Neural cell (in vitro differentiated cells): ENCODE measurements around the gene ADGRB2. TPM values are rescaled to one million over a fixed set of nuclear protein-coding genes. Genes with fewer than 3 reads are reported as not detected.

Experiments
- H2AFZ ChIP-seq: fragments of 200-600, 300-800 bp; sonication (generic), shearing (Covaris generic); 2 replicates; pipeline ENCODE4 v1.6.0; 2014; ENCODE audit warnings: low read depth, mild to moderate bottlenecking, antibody characterized with exemption, low read length, moderate library complexity
- H3F3A ChIP-seq: fragments of 200-600 bp; shearing (Covaris generic); 2 replicates; pipeline ENCODE4 v1.6.1; 2016; ENCODE audit warnings: mild to moderate bottlenecking, moderate library complexity, mixed read lengths, antibody characterized with exemption, low read length; ENCODE audit not compliant: insufficient read depth, poor library complexity, severe bottlenecking
- H3K27ac ChIP-seq: fragments of 200-600, 300-800 bp; sonication (generic), shearing (Covaris generic); 2 replicates; pipeline ENCODE4 v1.5.1; 2014; ENCODE audit warnings: mild to moderate bottlenecking, low read length, moderate library complexity
- H3K27me3 ChIP-seq: fragments of 300-800, 200-600 bp; sonication (generic), shearing (Covaris generic); 2 replicates; pipeline ENCODE4 v1.6.0; 2014; ENCODE audit warnings: mild to moderate bottlenecking, low read depth, low read length, moderate library complexity; ENCODE audit not compliant: insufficient read depth
- H3K36me3 ChIP-seq: fragments of 300-800, 200-600 bp; sonication (generic), shearing (Covaris generic); 2 replicates; pipeline ENCODE4 v1.5.1; 2014; ENCODE audit warnings: mild to moderate bottlenecking, antibody characterized with exemption, low read length, moderate library complexity; ENCODE audit not compliant: insufficient read depth
- H3K4me2 ChIP-seq: fragments of 300-800, 200-600 bp; sonication (generic), shearing (Covaris generic); 2 replicates; pipeline ENCODE4 v1.6.0; 2014; ENCODE audit warnings: mild to moderate bottlenecking, low read length
- H3K4me3 ChIP-seq: fragments of 300-800, 200-600 bp; sonication (generic), shearing (Covaris generic); 2 replicates; pipeline ENCODE4 v1.5.1; 2014; ENCODE audit warnings: mild to moderate bottlenecking, low read length, moderate library complexity
- H3K79me2 ChIP-seq: fragments of 200-600 bp; shearing (Covaris generic); replicated peaks from 2 replicates; pipeline ENCODE4 v1.6.0; 2014; ENCODE audit warnings: mild to moderate bottlenecking, low read length, moderate library complexity; ENCODE audit not compliant: insufficient read depth
- H3K9ac ChIP-seq: fragments of 300-800, 200-600 bp; sonication (generic), shearing (Covaris generic); 2 replicates; pipeline ENCODE4 v1.6.1; 2016; ENCODE audit warnings: mild to moderate bottlenecking, low read length, mixed read lengths
- H3K9me2 ChIP-seq: fragments of 200-600 bp; shearing (Covaris generic); 2 replicates; pipeline ENCODE4 v1.6.1; 2016; ENCODE audit warnings: mild to moderate bottlenecking, low read length, mixed read lengths; ENCODE audit not compliant: insufficient read depth
- H3K9me3 ChIP-seq: fragments of 200-600, 300-800 bp; sonication (generic), shearing (Covaris generic); 2 replicates; pipeline ENCODE4 v1.6.1; 2016; ENCODE audit warnings: mild to moderate bottlenecking, mixed run types, low read length, moderate library complexity, mixed read lengths
- H4K20me1 ChIP-seq: fragments of 200-600 bp; shearing (Covaris generic); 2 replicates; pipeline ENCODE4 v1.6.1; 2016; ENCODE audit warnings: mild to moderate bottlenecking, mixed run types; ENCODE audit not compliant: insufficient read depth
- EP300 ChIP-seq: fragments of 450-650 bp; conservative IDR thresholded peaks from 2 replicates; pipeline ENCODE4 v1.6.1; 2014; ENCODE audit warnings: antibody characterized with exemption, mild to moderate bottlenecking, moderate library complexity; ENCODE audit not compliant: poor library complexity, severe bottlenecking
- EZH2 ChIP-seq: fragments of 200-600, 300-800 bp; shearing (Covaris generic), sonication (generic); IDR thresholded peaks from 2 replicates; pipeline ENCODE4 v1.6.1; 2014; ENCODE audit warnings: antibody characterized with exemption, low read length, borderline replicate concordance, mild to moderate bottlenecking; ENCODE audit not compliant: insufficient read depth, poor library complexity, severe bottlenecking
- MXI1 ChIP-seq: fragments of 450-650 bp; conservative IDR thresholded peaks from 2 replicates; pipeline ENCODE4 v1.6.1; 2014; ENCODE audit warnings: antibody characterized with exemption, mild to moderate bottlenecking; ENCODE audit not compliant: poor library complexity, severe bottlenecking
- POLR2AphosphoS5 ChIP-seq: IDR thresholded peaks from 2 replicates; pipeline ENCODE4 v1.6.1; 2012
- RAD21 ChIP-seq: fragments of 450-650 bp; conservative IDR thresholded peaks from 2 replicates; pipeline ENCODE4 v1.6.1; 2014; ENCODE audit warnings: antibody characterized with exemption, mild to moderate bottlenecking, moderate library complexity
- SMC3 ChIP-seq: fragments of 450-650 bp; conservative IDR thresholded peaks from 2 replicates; pipeline ENCODE4 v1.6.1; 2014; ENCODE audit warnings: antibody characterized with exemption, mild to moderate bottlenecking, moderate library complexity; ENCODE audit not compliant: poor library complexity
- TAF1 ChIP-seq: IDR thresholded peaks from 2 replicates; pipeline ENCODE4 v1.6.1; 2012; ENCODE audit warnings: low read depth
- polyA plus RNA-seq: library from polyadenylated mRNA; depleted of rRNA; stranded (reverse); fragments of >200 nt; gene quantifications from 2 replicates; pipeline ENCODE4 v1.2.3, GENCODE V29; 2014
- TF ChIP-seq, protein P1 (sequence below): fragments of 450-650 bp; IDR thresholded peaks from 2 replicates; pipeline ENCODE4 v1.5.1; 2014; ENCODE audit warnings: antibody characterized with exemption, mild to moderate bottlenecking, moderate library complexity; ENCODE audit not compliant: poor library complexity, severe bottlenecking
- TF ChIP-seq, protein P2 (sequence below): IDR thresholded peaks from 2 replicates; pipeline ENCODE4 v1.6.1; 2012; ENCODE audit warnings: borderline replicate concordance

Gene ADGRB2
- polyA plus RNA-seq, 1 donor from 2014 or later: 45.0 TPM

DNA sequence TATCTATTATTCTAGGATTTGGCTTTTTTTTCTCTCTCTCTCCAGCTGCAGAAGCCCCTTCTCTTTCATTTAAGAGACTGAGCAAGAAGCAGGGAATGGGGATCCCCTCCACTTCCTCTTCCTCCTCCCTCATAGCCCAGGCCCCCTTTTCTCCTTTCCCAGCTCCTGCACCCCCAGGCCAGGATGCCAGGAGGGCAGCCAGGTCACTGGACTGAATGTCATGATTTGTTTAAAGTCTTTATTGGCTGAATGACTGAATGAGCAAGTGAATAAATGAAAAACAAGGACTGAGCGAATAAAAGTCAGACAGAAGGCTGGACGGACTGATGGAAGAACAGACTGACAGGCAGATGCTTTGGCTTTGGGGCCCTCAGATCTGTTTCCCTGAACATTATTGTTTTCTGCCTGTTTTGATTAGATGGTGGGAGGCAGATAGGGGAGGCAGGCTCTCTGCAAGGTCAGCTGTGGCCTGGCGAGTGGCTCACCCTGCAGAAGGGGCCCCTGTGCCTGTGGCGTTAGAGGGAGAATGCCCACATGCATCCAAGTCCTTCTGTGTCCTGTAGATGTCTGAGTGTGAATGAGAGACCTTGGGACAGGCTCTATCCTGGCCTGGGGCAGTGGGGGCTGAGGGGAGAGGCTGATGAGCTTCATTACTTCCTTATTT is 20.3 kb upstream of the ADGRB2 start:
- TF ChIP-seq RAD21 (no peak), MXI1 (no peak), EP300 (no peak), POLR2AphosphoS5 (no peak), TAF1 (no peak), EZH2 (no peak), SMC3 (no peak)
- TF ChIP-seq, protein P1, sequence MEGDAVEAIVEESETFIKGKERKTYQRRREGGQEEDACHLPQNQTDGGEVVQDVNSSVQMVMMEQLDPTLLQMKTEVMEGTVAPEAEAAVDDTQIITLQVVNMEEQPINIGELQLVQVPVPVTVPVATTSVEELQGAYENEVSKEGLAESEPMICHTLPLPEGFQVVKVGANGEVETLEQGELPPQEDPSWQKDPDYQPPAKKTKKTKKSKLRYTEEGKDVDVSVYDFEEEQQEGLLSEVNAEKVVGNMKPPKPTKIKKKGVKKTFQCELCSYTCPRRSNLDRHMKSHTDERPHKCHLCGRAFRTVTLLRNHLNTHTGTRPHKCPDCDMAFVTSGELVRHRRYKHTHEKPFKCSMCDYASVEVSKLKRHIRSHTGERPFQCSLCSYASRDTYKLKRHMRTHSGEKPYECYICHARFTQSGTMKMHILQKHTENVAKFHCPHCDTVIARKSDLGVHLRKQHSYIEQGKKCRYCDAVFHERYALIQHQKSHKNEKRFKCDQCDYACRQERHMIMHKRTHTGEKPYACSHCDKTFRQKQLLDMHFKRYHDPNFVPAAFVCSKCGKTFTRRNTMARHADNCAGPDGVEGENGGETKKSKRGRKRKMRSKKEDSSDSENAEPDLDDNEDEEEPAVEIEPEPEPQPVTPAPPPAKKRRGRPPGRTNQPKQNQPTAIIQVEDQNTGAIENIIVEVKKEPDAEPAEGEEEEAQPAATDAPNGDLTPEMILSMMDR: no peak
- TF ChIP-seq, protein P2, sequence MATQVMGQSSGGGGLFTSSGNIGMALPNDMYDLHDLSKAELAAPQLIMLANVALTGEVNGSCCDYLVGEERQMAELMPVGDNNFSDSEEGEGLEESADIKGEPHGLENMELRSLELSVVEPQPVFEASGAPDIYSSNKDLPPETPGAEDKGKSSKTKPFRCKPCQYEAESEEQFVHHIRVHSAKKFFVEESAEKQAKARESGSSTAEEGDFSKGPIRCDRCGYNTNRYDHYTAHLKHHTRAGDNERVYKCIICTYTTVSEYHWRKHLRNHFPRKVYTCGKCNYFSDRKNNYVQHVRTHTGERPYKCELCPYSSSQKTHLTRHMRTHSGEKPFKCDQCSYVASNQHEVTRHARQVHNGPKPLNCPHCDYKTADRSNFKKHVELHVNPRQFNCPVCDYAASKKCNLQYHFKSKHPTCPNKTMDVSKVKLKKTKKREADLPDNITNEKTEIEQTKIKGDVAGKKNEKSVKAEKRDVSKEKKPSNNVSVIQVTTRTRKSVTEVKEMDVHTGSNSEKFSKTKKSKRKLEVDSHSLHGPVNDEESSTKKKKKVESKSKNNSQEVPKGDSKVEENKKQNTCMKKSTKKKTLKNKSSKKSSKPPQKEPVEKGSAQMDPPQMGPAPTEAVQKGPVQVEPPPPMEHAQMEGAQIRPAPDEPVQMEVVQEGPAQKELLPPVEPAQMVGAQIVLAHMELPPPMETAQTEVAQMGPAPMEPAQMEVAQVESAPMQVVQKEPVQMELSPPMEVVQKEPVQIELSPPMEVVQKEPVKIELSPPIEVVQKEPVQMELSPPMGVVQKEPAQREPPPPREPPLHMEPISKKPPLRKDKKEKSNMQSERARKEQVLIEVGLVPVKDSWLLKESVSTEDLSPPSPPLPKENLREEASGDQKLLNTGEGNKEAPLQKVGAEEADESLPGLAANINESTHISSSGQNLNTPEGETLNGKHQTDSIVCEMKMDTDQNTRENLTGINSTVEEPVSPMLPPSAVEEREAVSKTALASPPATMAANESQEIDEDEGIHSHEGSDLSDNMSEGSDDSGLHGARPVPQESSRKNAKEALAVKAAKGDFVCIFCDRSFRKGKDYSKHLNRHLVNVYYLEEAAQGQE: no peak
- H3K9me3 ChIP-seq: no peaks in the 10 kb centered on the region
- H3K79me2 ChIP-seq: no peaks in the 10 kb centered on the region
- peak overlapping the region; percentile 19 for H3K9ac ChIP-seq
- H3K27ac ChIP-seq: peak overlapping the region; percentile 5
- no peaks in the 10 kb centered on the region for H4K20me1 ChIP-seq
- H3K9me2 ChIP-seq: no peaks in the 10 kb centered on the region
- H2AFZ ChIP-seq: no peak overlapping the region
- no peak overlapping the region for H3K4me3 ChIP-seq
- H3F3A ChIP-seq: no peaks in the 10 kb centered on the region
- H3K27me3 ChIP-seq: no peaks in the 10 kb centered on the region
- no peak overlapping the region for H3K4me2 ChIP-seq
- no peaks in the 10 kb centered on the region for H3K36me3 ChIP-seq

DNA sequence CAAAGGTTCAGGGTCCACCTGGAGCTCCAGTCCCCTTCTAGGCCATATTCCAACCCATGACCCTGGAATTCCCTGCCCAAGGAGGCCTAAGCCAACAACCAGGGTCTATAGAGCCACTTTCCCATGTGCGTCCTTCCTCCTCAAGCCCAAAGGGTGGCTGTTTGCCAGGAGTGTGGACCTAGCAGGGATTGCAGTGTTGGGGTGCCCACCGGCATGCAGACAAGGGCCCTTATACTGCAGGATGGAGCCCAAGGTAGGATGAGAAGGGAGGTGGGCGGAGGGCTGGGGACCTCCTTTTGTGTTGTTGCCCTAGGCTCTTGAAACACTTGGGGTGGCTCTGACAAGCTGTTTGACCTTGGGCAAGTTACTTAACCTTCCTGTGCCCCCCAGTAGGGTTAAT is 19.7 kb upstream of the ADGRB2 start:
- no peaks in the 10 kb centered on the region for H3K36me3 ChIP-seq
- no peak overlapping the region for H2AFZ ChIP-seq
- H3K9ac ChIP-seq: no peak overlapping the region
- TF ChIP-seq SMC3: no peak
- no peak for TF ChIP-seq EZH2
- no peak for TF ChIP-seq MXI1
- TF ChIP-seq POLR2AphosphoS5: no peak
- TF ChIP-seq TAF1: no peak
- no peak for TF ChIP-seq EP300
- TF ChIP-seq, protein P1: no peak
- no peak for TF ChIP-seq RAD21
- TF ChIP-seq, protein P2: no peak
- no peaks in the 10 kb centered on the region for H3K27me3 ChIP-seq
- no peaks in the 10 kb centered on the region for H4K20me1 ChIP-seq
- no peaks in the 10 kb centered on the region for H3F3A ChIP-seq
- no peak overlapping the region for H3K4me3 ChIP-seq
- peak overlapping the region; percentile 5 for H3K27ac ChIP-seq
- no peak overlapping the region for H3K4me2 ChIP-seq
- no peaks in the 10 kb centered on the region for H3K79me2 ChIP-seq
- no peaks in the 10 kb centered on the region for H3K9me3 ChIP-seq
- no peaks in the 10 kb centered on the region for H3K9me2 ChIP-seq
